RWPE1 (cell line): ENCODE measurements around the gene LRRC52.
A peak's percentile ranks its signal among the peaks of the same experiment; 100 is the strongest.

ENCODE experiments used
- CTCF ChIA-PET: fragments of 350-600 bp; sonication (Branson Sonifier 250); formaldehyde crosslinking; extraction: SDS; loops from one replicate; lab custom pipeline; 2021; lab: Yijun Ruan, JAX
- POLR2A ChIA-PET: fragments of 400-600 bp; formaldehyde crosslinking; extraction: SDS; loops from one replicate; lab custom pipeline; 2020; ENCODE audit warnings: antibody characterized with exemption; ENCODE audit not compliant: low non-redundant PET; lab: Yijun Ruan, JAX
- DNase-seq: peaks from one replicate; pipeline ENCODE4 v3.0.0; 2012; ENCODE audit warnings: low spot score
- H3K27ac ChIP-seq: fragments of 450-650 bp; 2 replicates; pipeline ENCODE4 v1.5.1; 2017
- TF ChIP-seq, protein P1 (sequence below): fragments of 450-650 bp; conservative IDR thresholded peaks from 2 replicates; pipeline ENCODE4 v1.5.1; 2017; ENCODE audit warnings: low read depth, mild to moderate bottlenecking

LRRC52 gene

DNA sequence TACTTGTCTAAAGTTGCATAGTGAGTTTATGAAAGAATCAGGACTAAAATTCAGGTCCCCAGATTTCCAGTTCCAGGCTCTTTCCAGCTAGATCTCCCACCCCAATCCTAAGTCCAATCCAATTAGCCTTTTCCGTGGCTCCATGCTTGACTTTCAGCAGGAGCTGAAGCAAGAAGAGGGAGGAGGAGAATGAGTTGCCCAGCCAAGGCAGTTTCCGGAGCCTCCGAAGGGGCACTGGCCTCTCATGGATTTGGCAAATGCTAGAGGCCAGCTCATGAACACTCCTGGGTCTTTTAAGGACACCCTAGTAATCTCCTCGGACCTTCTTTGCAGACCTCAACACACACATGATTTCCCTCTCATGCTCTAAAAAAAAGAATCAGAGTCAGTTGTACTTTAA lies 10.5 kb upstream of the LRRC52 start:
- TF ChIP-seq, protein P1, sequence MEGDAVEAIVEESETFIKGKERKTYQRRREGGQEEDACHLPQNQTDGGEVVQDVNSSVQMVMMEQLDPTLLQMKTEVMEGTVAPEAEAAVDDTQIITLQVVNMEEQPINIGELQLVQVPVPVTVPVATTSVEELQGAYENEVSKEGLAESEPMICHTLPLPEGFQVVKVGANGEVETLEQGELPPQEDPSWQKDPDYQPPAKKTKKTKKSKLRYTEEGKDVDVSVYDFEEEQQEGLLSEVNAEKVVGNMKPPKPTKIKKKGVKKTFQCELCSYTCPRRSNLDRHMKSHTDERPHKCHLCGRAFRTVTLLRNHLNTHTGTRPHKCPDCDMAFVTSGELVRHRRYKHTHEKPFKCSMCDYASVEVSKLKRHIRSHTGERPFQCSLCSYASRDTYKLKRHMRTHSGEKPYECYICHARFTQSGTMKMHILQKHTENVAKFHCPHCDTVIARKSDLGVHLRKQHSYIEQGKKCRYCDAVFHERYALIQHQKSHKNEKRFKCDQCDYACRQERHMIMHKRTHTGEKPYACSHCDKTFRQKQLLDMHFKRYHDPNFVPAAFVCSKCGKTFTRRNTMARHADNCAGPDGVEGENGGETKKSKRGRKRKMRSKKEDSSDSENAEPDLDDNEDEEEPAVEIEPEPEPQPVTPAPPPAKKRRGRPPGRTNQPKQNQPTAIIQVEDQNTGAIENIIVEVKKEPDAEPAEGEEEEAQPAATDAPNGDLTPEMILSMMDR = no peak
- H3K27ac ChIP-seq = no peak overlapping the region
- ChIA-PET POLR2A (no interaction called here), CTCF (no interaction called here)
- DNase-seq = no peak

DNA sequence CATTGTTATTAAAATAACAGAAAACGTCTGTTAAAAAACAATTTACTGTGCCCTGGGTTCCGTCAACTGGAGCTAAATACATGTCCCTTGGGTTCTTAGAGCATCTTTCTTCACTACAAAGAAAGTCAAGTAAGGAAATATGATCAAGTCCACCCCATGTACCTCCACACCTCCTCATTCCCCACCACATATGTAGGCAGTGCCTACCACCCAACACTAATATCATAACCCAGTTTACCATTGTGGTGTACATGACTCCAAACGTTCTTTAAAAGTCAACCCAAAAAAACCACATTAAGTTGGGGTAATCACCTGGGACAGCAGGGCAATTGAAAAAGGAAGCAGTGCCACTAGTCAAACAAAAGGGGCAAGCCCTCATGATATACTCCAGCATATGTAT lies 7.8 kb upstream of the LRRC52 start:
- TF ChIP-seq, protein P1 = no peak
- H3K27ac ChIP-seq = no peak overlapping the region
- POLR2A ChIA-PET = no interaction called here
- no peak for DNase-seq
- CTCF ChIA-PET = no interaction called here

DNA sequence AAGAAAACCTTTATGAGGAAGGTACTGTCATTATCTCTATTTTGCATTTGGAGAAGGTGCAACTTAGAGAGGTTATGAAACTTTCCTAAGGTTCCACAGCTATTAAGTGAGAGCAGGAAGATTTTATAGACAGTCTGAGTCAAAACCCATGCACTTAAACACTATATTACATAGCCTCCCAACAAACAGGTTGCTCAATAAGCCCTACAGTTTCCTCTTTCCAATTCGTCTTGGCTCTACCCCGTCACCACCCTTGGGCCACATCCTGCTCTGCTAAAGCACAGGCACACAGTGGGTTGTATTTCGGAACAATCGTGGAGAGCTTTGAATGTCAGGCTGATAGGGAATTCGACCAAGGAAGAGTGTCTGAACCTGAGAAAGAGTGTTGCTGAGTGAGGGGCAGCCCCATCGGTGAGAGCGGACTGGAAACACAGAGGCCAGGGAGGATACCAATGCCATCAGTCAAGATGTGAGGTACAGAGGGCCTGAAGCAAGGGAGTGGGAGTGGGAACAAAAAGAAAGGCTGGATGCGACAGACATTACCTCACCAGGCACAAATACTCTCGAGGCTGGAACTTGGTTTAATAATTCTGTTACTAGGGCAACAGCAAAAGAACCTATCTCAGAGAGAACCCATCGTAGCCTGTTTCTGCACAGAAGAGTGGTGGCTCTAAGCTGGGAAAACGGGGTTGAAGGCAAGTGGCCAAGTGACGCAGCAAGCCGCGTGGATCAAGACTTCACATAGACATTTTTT lies 6.3 kb upstream of the LRRC52 start:
- no peak for DNase-seq
- TF ChIP-seq, protein P1 = no peak
- CTCF ChIA-PET = interaction anchor here (0.6 to 1.5 kb wide), 2 partner anchors 64 to 151 kb away, joined by 3 to 5 read pairs; no protein-coding TSS in a partner anchor
- POLR2A ChIA-PET = no interaction called here
- H3K27ac ChIP-seq = no peak overlapping the region

DNA sequence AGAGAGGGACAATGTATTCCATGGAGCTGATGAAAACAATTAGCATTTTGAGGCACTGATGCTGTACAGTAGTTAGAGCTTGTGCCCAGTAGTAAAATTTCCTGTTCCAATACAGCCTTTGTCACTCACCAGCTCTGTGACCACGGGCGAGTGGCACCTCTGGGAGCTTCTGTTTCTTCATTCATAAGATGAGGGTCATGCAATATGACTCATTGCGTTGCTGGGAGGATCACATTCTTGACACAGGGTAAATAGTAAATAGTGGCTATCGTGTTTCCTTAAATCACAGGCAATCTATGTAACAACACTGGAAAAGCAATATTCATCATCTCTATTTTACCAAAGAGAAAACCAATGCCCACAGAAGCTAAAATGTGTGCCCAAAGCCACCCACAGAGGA lies 4.5 kb upstream of the LRRC52 start:
- ChIA-PET POLR2A (no interaction called here), CTCF (interaction anchor here (0.6 kb wide), 1 partner anchor 34 kb away, joined by 4 read pairs; no protein-coding TSS in a partner anchor)
- TF ChIP-seq, protein P1 = no peak
- no peak overlapping the region for H3K27ac ChIP-seq
- DNase-seq = peak; percentile 6

DNA sequence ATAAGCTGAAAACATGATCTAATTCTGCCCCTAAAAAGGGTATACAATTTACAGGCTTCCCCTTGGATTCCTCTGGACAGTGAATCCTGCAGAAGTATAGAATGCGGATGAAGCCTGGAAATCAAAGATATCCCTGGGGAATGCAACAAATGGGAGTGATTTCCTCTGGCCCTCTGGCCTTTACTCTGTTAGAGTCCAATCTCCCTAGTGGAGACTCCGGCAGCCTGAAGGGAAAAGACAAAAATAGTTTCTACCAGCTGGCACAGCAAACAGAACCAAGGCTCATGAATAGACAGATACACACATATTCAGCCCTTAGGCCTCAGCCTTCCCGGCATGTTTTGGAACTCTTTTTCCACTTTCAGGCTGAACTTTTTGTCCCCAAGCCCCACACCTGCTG lies 3.9 kb upstream of the LRRC52 start:
- TF ChIP-seq, protein P1 = no peak
- POLR2A ChIA-PET = no interaction called here
- no peak overlapping the region for H3K27ac ChIP-seq
- DNase-seq = no peak
- CTCF ChIA-PET = interaction anchor here (0.6 kb wide), 1 partner anchor 35 kb away, joined by 4 read pairs; no protein-coding TSS in a partner anchor

DNA sequence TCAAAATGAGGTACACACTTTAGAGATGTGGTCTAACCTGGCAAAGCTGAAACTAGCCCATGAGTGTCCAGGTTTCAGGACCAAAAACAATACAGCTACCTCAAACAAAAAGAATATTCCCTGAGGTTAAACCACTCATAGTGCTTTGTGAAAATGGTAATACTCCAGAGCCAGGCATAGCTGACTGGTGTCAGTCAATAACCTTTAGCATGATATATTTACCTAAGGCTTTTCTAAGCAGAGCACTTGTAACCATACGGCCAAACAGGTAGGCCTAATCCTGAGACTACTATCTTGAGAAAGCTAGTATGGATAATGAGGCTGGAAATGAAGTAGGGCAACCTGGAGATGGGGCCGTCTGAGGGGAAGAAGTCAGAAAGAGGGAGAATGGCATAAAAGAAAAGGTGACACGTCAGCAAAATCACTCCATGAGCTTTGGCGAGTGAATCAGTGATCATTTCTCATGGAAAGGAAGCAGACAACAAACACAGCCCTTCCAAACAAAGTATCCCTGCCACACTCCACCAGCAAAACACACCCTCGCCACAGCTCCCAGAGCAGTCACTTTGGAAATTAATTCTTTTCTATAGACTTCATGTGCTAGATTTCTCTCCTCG lies 1.7 kb upstream of the LRRC52 start:
- no peak for DNase-seq
- POLR2A ChIA-PET = no interaction called here
- TF ChIP-seq, protein P1 = no peak
- H3K27ac ChIP-seq = no peak overlapping the region
- CTCF ChIA-PET = interaction anchor here (0.5 kb wide), 1 partner anchor 594 kb away, joined by 4 read pairs; no protein-coding TSS in a partner anchor
